ENCODE data around the gene SC5D.

The SC5D gene

DNA sequence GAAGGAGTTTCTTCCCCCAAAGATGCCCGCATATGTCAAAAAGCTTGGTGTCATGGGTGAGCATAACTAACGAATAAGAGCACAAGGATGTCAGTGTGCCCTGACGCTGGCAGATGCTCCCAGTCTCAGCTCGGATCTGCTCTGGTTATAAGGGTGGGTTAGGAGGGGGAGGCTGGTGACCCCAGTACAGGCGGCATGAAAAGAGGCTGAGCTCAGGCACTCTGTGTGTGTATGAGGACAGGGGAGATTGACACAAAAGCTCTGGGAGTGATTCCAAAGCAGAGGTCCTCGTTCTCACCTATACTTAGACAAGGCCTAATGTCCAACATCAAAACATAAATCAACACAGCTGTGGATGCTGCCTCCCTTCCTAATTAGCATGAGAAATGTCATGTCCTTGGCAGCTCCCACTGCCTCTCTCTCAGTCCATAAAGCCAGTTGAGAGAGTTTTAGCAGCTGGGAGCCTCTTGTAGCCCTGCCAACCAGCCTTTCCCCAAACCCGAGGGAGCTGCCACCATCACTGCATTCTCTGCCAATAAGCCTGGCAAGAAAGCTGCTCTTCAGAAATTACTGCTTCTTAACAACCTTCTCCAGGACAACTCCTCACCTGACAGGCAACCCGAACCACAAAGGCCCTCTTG lies 59.8 kb downstream of the SC5D start:
- no peak for DNase-seq (ENCODE audit: low spot score)

- DNase-seq (ENCODE audit: low spot score) = no peak
These were observed 61.6 kb downstream of the SC5D start for GRCh38 chr11:121354192-121354591.

GRCh38 chr11:121356357-121356756 lies 63.8 kb downstream of the SC5D start:
- no peak for DNase-seq (ENCODE audit: low spot score)
